ELR (cell line): Measurements from ENCODE around the gene SNAI3.

Source experiments
- DNase-seq: peaks from one replicate; pipeline ENCODE4 v3.0.0-alpha.2; 2015; ENCODE audit warnings: low read depth

SNAI3 gene

GRCh38 chr16:88691924-88692560 lies 5.7 kb upstream of the SNAI3 start:
- no peak for DNase-seq

- no peak for DNase-seq
These were observed 5.0 kb upstream of the SNAI3 start for GRCh38 chr16:88691129-88691813.

GRCh38 chr16:88690341-88691128 lies 4.2 kb upstream of the SNAI3 start:
- DNase-seq, result no peak

- DNase-seq, result no peak
These were observed 1.9 kb upstream of the SNAI3 start for GRCh38 chr16:88688013-88688778.

- no peak for DNase-seq
These were observed 1.3 kb upstream of the SNAI3 start for GRCh38 chr16:88687676-88688012.

DNA sequence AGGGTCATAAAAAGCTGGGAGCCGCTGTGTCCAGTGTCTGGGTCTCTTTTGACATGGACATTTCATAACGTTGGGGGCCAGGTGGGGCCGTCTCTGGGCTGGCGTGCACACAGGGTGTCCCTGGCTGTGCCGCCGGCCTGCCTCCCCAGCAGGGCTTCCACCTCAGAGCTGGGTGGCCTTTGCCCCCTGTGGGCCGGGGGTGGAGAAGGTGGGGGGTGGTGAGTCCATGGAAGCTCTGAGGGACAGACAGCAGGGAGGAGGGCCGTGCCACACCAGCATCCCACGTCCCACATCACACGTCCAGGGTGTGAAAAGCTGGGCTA lies 908 bp upstream of the SNAI3 start:
- no peak for DNase-seq

DNA sequence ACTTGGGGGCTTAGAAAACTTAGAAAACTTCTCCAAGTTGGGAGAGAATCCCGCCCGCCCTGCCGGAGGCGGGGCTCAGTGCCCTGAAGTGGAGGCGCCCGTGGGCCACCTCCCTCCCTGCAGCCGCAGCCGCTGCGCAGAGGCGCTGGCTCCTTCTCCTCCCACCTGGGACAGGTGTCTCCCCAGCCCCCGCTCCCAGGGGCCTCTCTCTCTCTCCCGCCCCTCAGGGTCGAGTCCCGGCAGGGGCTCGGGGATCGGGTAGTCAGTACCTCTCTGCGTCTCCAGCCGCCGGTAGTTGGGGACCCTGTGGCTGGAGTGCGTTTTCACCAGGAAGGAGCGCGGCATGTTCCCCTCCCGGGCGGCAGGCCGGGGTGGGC lies 257 bp downstream of the SNAI3 start:
- DNase-seq, result peak; percentile 34

- peak; percentile 82 for DNase-seq
These were observed 898 bp downstream of the SNAI3 start for GRCh38 chr16:88685156-88686061.

- DNase-seq, result no peak
These were observed 1.6 kb downstream of the SNAI3 start for GRCh38 chr16:88684569-88685155.

DNA sequence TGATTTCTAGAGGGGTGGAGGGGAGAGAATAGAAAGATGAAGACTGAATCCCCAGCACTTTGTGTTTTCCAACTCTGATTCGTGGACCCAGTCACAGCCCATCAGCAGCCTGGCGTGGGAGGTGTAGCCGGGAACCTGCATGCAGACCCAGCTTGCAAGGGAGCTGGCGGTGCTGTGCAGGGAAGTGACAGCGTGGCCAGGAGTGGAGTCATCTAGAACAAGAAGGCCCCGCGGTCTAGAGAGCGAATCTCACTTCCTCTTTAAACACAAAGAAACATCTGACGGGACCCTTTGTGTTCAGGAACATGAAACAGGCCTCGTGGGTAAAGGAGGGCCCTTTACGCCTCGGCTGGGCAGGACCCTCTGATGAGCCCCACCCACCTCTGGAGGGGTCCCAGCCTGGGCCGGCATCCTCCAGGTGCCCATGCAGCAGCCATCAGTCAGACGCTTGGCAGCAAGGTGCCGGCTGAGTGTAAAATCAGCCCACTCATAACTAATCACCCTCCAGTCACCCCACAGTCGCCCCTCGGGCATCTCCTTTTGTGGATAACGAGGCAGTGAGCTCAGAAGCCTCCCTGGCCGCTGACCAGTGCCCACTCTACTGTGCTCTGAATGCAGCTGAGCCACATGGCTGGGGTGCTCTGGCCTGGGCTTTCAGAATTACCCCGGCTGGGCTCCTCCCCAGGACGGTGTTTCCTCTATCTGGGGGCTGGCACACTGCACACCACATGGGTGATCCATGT lies 4.4 kb downstream of the SNAI3 start:
- DNase-seq, result peak; percentile 49

- DNase-seq, result no peak
These were observed 5.1 kb downstream of the SNAI3 start for GRCh38 chr16:88681084-88681680.

DNA sequence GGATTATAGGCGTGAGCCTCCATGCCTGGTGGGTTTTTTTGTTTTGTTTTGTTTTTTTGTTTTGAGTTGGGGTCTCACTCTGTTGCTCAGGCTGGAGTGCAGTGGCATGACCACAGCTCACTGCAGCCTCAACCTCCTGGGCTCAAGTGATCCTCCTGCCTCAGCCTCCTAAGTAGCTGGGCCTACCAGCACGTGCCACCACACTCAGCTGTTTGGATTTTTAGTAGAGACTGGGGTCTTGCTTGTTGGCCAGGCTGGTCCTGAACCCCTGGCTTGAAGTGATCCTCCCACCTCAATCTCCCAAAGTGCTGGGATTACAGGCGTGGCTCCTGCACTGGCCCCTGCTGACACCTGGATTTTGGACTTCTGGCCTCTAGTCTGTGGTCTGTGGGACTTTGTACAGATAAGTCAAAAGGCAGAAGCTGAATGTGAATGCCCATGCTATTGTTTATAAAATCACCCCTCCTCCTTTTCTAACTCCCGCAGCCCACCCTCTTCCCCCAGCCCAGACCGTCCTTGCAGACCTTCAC lies 5.7 kb downstream of the SNAI3 start:
- DNase-seq, result no peak

GRCh38 chr16:88678224-88678979 lies 7.9 kb downstream of the SNAI3 start:
- DNase-seq, result no peak

DNA sequence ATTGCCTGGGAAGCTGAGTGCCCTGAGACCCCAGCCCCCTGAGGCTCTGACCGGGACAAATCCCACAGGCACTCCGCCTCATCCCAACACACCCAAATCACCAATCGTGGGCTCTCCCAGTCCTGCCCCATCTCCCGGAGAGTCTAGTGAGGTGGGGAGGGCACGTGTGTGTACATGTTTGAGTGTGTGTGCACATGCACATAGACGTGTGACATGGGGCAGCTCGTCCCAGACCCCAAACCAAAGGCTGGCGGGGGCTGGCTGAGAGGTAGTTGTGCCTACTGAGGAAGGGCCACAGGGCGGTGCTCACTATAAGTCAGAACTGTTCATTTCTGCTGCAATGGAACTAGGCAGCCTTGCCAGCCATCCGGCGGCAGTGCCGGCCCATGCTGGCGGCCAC lies 8.6 kb downstream of the SNAI3 start:
- DNase-seq, result no peak

- no peak for DNase-seq
These were observed 9.6 kb downstream of the SNAI3 start for GRCh38 chr16:88676502-88677242.

DNA sequence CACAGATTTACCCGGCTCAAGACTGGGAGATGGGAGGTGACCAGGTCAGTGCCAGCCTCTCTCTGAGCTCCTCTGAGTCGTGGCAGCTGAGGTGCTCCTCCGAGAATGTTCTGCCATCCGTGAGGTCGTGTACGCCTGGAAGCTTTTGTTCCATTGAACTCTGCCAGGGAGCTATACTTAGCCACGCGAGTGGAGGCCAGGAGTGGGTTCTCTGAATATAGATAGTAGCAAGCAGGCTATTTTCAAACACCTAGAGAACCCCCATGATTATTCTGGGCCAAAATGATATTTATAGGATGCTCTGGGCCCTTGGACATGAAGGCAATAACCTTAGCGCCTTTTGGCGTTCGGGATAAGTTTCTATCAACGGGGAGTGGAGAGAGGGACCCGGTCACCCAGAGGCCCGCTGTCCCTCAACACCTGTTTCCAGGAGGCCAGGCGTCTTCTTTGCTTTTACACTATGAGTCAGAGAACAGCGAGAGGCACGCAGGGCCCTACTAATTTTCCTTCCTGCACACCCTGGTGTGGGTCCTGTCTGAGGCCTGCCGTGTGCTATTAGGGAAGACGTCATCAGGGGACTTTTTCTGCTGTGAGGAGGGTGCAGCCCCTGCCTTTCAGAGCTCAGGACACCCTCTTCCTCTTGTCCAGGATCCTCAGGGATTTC lies 12.5 kb downstream of the SNAI3 start:
- DNase-seq, result no peak

DNA sequence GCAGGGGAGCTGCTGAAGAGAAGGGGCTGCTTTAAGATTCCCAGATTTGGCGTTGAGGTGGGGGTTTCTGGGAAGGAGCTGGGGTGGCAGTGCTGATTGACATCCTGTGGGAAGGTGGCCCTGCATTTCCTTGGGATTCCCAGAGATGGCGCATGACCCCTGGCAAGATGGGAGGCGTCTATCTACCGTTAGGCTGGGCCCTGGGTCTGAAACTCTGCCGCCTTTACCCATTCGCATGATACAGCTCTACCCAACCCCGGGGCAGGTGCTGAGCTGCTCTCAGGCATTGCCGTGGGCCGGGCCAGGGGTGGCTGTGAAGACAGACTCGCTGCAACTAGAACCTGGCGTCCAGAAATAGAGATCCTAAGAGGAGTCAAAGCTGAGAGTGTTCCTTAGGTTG lies 13.5 kb downstream of the SNAI3 start:
- peak; percentile 48 for DNase-seq

GRCh38 chr16:88671806-88672205 lies 14.5 kb downstream of the SNAI3 start:
- DNase-seq, result no peak
